Cardiac muscle cell (in vitro differentiated cells and primary cell): ENCODE results near the gene NCCRP1. TPM values are rescaled to one million over a fixed set of nuclear protein-coding genes. Genes with fewer than 3 reads are reported as not detected.

Source experiments
- DNase-seq, 2 donors: peaks; one replicate each; pipeline versions ENCODE4 v3.0.0 to v3.0.0-alpha.2; 2010 to 2017; ENCODE audit warnings: low read depth in 1 of 2, low spot score in 1 of 2
- H3K27ac ChIP-seq: fragments of 200-600 bp; sonication (generic); 2 replicates; pipeline ENCODE4 v1.5.1; 2016
- H3K27me3 ChIP-seq: fragments of 200-600 bp; sonication (generic); 2 replicates; pipeline ENCODE4 v1.6.0; 2016; ENCODE audit warnings: control low read depth
- H3K36me3 ChIP-seq: fragments of 200-600 bp; sonication (generic); 2 replicates; pipeline ENCODE4 v1.5.1; 2016; ENCODE audit warnings: control low read depth
- H3K4me1 ChIP-seq: fragments of 200-600 bp; sonication (generic); 2 replicates; pipeline ENCODE4 v1.8.1; 2017; ENCODE audit warnings: low read depth, mild to moderate bottlenecking, mixed run types
- H3K4me3 ChIP-seq: fragments of 200-600 bp; sonication (generic); 2 replicates; pipeline ENCODE4 v1.5.1; 2016; ENCODE audit warnings: mild to moderate bottlenecking
- H3K9me3 ChIP-seq: fragments of 200-600 bp; sonication (generic); 2 replicates; pipeline ENCODE4 v1.5.1; 2017; ENCODE audit warnings: low read depth, mild to moderate bottlenecking, control low read depth
- CTCF ChIP-seq: IDR thresholded peaks from 2 replicates; pipeline ENCODE4 v1.5.1; 2012; ENCODE audit warnings: low read depth, mild to moderate bottlenecking, low read length
- polyA plus RNA-seq: library from polyadenylated mRNA; unstranded; fragments of >200 nt; fragmentation: Nextera tagmentation; extraction: Ambion mirVana; gene quantifications from 2 replicates; pipeline ENCODE4 v1.2.1, GENCODE V29; 2016
- total RNA-seq: library from RNA; depleted of rRNA; stranded (reverse); fragments of >200 nt; gene quantifications from 2 replicates; pipeline ENCODE4 v1.2.3, GENCODE V29; 2016

The NCCRP1 gene
- total and polyA plus RNA-seq, 2 experiments from 2014 or later, result 10.0 to 16.1 TPM

GRCh38 chr19:39174558-39175544, 21.9 kb upstream of the NCCRP1 start:
- Histone ChIP-seq H3K4me1 (peaks cover 34% of the 10 kb centered on the region), H3K27me3 (no peaks in the 10 kb centered on the region), H3K9me3 (no peaks in the 10 kb centered on the region), H3K4me3 (no peak overlapping the region), H3K36me3 (peaks cover 2% of the 10 kb centered on the region), H3K27ac (peak overlapping the region; percentile 82)
- TF ChIP-seq CTCF, result no peak
- no peak for DNase-seq

GRCh38 chr19:39175564-39175963, 21.2 kb upstream of the NCCRP1 start:
- Histone ChIP-seq H3K27ac (peak overlapping the region; percentile 82), H3K9me3 (no peaks in the 10 kb centered on the region), H3K36me3 (peaks cover 2% of the 10 kb centered on the region), H3K4me3 (no peak overlapping the region), H3K4me1 (peaks cover 26% of the 10 kb centered on the region), H3K27me3 (no peaks in the 10 kb centered on the region)
- peak in 1 of 2 donors; percentile 45 for DNase-seq
- no peak for TF ChIP-seq CTCF

- no peak overlapping the region for H3K4me3 ChIP-seq
- H3K4me1 ChIP-seq, result peaks cover 13% of the 10 kb centered on the region
- peaks cover 2% of the 10 kb centered on the region for H3K36me3 ChIP-seq
- H3K27me3 ChIP-seq, result no peaks in the 10 kb centered on the region
- no peaks in the 10 kb centered on the region for H3K9me3 ChIP-seq
- no peak for TF ChIP-seq CTCF
- DNase-seq, result no peak
- H3K27ac ChIP-seq, result no peak overlapping the region
These were observed 19.6 kb upstream of the NCCRP1 start for GRCh38 chr19:39177110-39177699.

GRCh38 chr19:39177736-39178135, 19.0 kb upstream of the NCCRP1 start:
- DNase-seq, result no peak
- no peaks in the 10 kb centered on the region for H3K27me3 ChIP-seq
- H3K4me1 ChIP-seq, result peaks cover 13% of the 10 kb centered on the region
- H3K9me3 ChIP-seq, result no peaks in the 10 kb centered on the region
- no peak for TF ChIP-seq CTCF
- H3K36me3 ChIP-seq, result peaks cover 2% of the 10 kb centered on the region
- no peak overlapping the region for H3K4me3 ChIP-seq
- no peak overlapping the region for H3K27ac ChIP-seq

GRCh38 chr19:39178296-39179006, 18.3 kb upstream of the NCCRP1 start:
- DNase-seq, result no peak
- Histone ChIP-seq H3K27me3 (no peaks in the 10 kb centered on the region), H3K4me1 (peaks cover 13% of the 10 kb centered on the region), H3K36me3 (peaks cover 2% of the 10 kb centered on the region), H3K9me3 (no peaks in the 10 kb centered on the region), H3K4me3 (no peak overlapping the region), H3K27ac (no peak overlapping the region)
- no peak for TF ChIP-seq CTCF
